Right renal pelvis (tissue), 4 donors: ENCODE measurements around the gene TOPAZ1. TPM values are rescaled to one million over a fixed set of nuclear protein-coding genes. Genes with fewer than 3 reads are reported as not detected.
A peak's percentile ranks its signal among the peaks of the same experiment; 100 is the strongest.
"Not testable (repeated sequence)": the region's sequence is repeated elsewhere in the genome, so short reads cannot be mapped to it uniquely, and the experiment has no call there.

ENCODE experiments used
- DNase-seq, 4 donors: peaks; one replicate each; pipeline ENCODE4 v3.0.0-alpha.2; 2013; ENCODE audit warnings: low read depth in 4 of 4, low spot score in 3 of 4, missing footprints in 1 of 4
- polyA plus RNA-seq, 4 donors: library from polyadenylated mRNA; unstranded; fragments of 120-200 nt; gene quantifications; one replicate each; pipeline ENCODE4 v1.2.1, GENCODE V29; 2013; ENCODE audit not compliant: insufficient read length in 4 of 4

The TOPAZ1 gene
- polyA plus RNA-seq, 4 donors: 0.01 TPM; not detected in 3

GRCh38 chr3:44326019-44326418 lies 84.3 kb downstream of the TOPAZ1 start:
- no peak for DNase-seq

DNA sequence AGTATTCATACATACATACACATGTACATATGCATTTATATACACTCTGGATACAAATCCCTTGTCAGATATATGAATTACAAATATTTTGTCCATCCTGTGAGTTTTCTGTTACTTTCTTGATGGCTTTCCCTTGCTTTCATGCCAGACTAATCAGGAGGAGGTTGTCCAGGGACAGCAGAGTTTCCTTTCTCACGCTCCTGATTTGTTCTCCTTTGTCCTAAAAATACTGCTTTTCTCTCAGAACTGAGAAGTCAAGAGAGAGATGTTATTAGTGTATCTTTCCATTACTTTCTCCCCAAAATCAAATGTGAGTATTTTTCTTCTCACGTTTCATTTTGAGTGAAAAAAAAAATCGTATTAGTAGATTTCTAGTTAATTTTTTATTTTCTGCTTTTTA lies 84.8 kb downstream of the TOPAZ1 start:
- no peak for DNase-seq

GRCh38 chr3:44329946-44330345 lies 88.3 kb downstream of the TOPAZ1 start:
- DNase-seq: no peak

- DNase-seq: no peak
These were observed 88.8 kb downstream of the TOPAZ1 start for GRCh38 chr3:44330444-44330843.

GRCh38 chr3:44334326-44334725 lies 92.6 kb downstream of the TOPAZ1 start:
- DNase-seq: no peak

DNA sequence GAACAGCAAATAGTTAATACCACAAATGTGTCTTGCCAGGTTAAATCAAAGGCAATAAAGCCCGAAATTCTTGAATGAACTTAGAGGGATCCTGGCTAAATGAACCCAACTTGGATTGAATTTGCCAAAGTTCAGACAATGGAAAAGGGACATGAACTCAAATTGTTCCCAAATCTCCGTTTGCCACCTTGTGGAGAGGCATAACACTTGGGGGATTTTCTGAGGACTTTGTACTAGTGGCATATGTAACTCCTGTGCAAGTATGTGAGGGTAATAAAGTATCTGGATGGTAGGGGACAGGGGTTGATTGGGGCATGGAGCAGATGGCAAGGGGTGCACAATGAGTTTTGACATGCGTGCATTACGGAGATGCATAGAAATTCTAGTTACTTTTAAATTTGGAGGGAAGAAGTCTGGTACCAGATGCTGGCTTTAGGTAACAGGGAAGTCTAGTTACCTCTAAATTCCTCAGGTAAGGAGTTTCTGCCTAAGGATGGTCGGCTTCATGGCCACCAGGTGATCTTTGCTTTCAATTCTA lies 95.6 kb downstream of the TOPAZ1 start:
- DNase-seq: no peak

GRCh38 chr3:44338010-44338827 lies 96.5 kb downstream of the TOPAZ1 start, which contains the start of gene TCAIM:
Gene TCAIM (plus strand): TSS chr3:44338766. CDS start chr3:44354783, 16,017 bp downstream.
- DNase-seq: peak; percentile 93 to 97 (median 96)

DNA sequence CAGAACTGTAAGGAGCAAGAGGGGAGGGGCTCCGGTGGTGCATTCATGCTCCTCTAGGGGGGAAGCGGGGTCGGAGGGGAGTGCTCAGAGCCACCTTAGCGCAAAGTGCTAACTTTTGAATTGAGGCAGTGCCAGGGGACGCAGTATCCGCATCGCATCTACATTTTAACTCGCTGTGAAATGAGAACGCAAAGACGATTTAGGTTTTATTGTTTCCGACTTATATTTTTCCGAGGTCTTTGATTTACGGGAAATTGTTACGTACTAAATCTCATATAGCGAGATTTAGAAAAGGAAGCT lies 97.1 kb downstream of the TOPAZ1 start:
- no peak for DNase-seq

- DNase-seq: no peak
These were observed 97.7 kb downstream of the TOPAZ1 start for GRCh38 chr3:44339181-44340057.

GRCh38 chr3:44340058-44340395 lies 98.3 kb downstream of the TOPAZ1 start:
- DNase-seq: no peak

DNA sequence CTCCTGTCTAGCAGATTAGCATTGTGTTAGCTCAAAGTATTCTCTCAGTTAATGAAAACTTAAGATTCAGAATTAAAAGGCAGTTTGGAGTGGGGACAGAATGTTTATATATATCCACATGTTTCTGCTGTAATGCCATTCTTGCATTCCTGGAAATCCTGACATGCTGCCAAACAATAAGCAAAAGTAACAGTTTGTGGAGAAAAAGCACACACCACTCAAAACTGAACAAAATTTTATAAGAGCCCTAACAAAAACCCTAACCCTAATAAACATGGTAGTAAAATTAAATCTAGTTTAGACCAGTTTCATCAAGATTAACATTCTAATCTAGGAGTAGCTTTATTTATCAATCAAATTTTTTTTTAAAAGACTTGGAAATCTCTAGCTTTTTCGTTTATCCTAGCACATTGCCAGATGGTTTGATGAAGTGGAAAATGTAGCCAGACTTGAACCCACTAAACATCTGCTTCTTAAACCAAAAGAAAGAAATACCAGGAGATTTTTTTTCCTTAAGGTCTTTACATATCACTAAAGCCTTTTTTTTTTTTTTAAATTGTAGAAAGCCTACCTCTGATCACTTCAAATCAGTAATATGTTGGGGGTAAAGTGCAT lies 100.6 kb downstream of the TOPAZ1 start:
- DNase-seq: no peak

- no peak for DNase-seq
These were observed 101.7 kb downstream of the TOPAZ1 start for GRCh38 chr3:44343421-44343820.

DNA sequence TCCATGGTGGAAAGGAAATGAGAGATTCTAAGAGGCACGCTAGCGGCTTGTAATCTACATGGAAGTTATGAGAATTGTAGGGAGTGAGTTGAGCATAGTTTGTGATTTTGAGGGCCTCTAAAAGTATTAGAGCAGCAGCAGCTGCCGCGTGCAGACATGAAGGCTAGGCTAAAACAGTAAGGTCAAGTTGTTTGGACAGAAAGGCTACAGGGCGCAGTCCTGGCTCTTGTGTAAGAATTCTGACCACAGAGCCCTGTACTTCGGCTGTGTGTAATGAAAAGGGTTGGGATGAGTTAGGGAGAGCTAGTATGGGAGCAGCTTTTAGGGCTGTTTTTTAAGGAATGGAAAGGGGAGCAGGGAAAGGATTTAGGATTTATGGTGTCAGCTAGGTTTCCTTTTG lies 104.9 kb downstream of the TOPAZ1 start:
- DNase-seq: not testable (repeated sequence)

- no peak for DNase-seq
These were observed 107.3 kb downstream of the TOPAZ1 start for GRCh38 chr3:44348993-44349392.

DNA sequence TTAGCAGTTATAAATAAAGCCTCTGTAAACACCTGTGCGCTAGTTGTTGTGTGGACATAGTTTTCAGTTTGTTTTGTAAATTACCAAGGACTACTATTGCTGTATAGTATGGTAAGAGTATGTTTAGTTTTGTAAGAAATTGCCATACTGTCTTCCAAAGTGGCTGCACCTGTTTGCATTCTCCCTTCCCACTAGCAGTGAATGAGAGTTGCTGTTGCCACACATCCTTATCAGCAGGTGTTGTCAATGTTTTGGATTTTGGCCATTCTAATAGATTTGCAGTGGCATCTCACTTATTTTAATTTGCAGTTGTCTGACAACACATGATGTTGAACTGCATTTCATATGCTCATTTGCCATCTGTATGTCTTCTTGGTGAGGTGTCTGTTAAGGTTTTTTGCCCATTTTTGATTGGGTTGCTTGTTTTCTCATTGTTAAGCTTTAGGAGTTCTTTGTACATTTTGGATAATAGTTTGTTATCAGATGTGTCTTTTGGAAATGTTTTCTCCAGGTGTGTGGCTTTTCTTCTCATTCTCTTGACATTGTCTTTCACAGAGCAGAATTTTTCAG lies 111.8 kb downstream of the TOPAZ1 start:
- DNase-seq: no peak

DNA sequence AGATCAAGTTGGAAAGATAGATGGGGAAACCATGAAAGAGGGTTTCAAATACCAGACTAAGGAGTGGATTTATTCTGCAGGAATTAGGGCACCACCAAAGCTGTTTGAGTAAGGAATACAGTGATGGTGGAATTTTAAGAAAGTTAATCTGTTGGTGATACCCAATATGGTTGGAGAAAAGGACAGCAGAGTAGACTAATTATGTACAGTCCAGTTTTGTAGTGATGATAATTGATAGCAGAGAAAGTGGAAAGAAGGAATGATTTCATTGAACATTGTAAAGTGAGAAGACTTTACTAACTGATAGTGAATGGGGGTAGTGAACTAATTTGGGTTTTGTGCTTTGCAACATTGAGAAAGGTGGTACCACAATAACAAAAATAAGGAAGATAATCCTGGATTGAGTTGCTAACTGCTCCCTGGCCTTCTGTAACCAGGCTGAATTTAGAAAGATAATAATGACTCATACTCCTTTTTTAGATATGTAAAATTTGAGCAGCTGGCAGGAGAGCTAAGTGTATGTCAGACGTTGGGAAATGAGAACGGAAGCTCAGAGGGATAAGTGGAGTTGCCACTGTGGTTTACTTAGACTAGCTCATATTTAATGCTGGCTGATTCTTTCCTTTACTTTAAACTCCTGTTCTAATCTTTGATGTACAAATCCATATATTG lies 113.8 kb downstream of the TOPAZ1 start:
- DNase-seq: no peak

DNA sequence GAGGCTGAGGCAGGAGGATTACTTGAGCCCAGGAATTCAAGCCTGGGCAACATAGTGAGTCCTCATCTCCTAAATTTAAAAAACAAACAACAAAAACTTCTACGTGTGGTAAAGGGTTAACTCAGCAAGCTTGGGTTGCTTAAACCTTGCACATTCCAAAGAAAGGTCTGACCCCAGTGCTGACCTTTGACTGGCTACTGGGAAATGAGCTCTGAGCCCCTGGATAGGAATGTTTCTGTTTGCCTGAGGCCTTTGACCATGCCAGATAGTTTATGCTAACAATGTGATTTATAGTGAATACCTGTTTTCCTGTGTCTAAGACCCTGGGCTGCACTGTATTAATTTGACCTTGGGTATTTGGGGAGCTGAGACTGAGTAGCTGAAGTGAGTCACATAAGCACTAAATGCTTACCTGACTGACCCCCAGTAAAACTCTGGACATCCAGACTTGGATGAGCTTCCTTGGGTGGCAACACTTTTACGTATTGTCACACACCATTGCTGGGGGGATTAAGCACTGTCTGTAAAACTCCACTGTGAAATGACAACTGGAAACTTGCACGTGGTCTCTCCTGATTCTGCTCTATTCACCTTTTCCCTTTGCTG lies 117.6 kb downstream of the TOPAZ1 start:
- DNase-seq: no peak

- DNase-seq: no peak
These were observed 121.9 kb downstream of the TOPAZ1 start for GRCh38 chr3:44363591-44363990.

GRCh38 chr3:44365952-44366351 lies 124.3 kb downstream of the TOPAZ1 start:
- no peak for DNase-seq

- no peak for DNase-seq
These were observed 133.8 kb downstream of the TOPAZ1 start for GRCh38 chr3:44375450-44375849.
